ENCODE results near the gene UHRF1.

The UHRF1 gene

GRCh38 chr19:4911786-4912672 lies 2.7 kb downstream of the UHRF1 start:
- peak overlapping the region; percentile 19 to 51 for H3K4me3 ChIP-seq (ENCODE audit: low read length in 2 of 2)
- no peak overlapping the region for H3K27ac ChIP-seq (ENCODE audit: low read depth in 2 of 2, low read length in 2 of 2)
- H3K4me1 ChIP-seq (ENCODE audit: control insufficient read depth in 2 of 2, insufficient read depth in 2 of 2, low read length in 2 of 2) = peaks cover 26 to 31% of the 10 kb centered on the region in 2 donors
- H3K9ac ChIP-seq (ENCODE audit: low read depth in 1 of 2, low read length in 2 of 2) = peak overlapping the region; percentile 28 to 56
- H3K27me3 ChIP-seq (ENCODE audit: control insufficient read depth in 2 of 2, insufficient read depth in 2 of 2, low read length in 2 of 2) = no peaks in the 10 kb centered on the region
- no peaks in the 10 kb centered on the region for H3K36me3 ChIP-seq (ENCODE audit: control insufficient read depth in 2 of 2, insufficient read depth in 2 of 2, low read length in 2 of 2)
- no peaks in the 10 kb centered on the region for H3K9me3 ChIP-seq (ENCODE audit: control insufficient read depth in 2 of 2, low read length in 2 of 2)

- Histone ChIP-seq H3K36me3 (ENCODE audit: control insufficient read depth in 2 of 2, insufficient read depth in 2 of 2, low read length in 2 of 2) (no peaks in the 10 kb centered on the region), H3K4me3 (ENCODE audit: low read length in 2 of 2) (peak overlapping the region in 1 of 2 donors; percentile 57), H3K9me3 (ENCODE audit: control insufficient read depth in 2 of 2, low read length in 2 of 2) (no peaks in the 10 kb centered on the region), H3K27ac (ENCODE audit: low read depth in 2 of 2, low read length in 2 of 2) (peak overlapping the region in 1 of 2 donors; percentile 68), H3K9ac (ENCODE audit: low read depth in 1 of 2, low read length in 2 of 2) (no peak overlapping the region), H3K27me3 (ENCODE audit: control insufficient read depth in 2 of 2, insufficient read depth in 2 of 2, low read length in 2 of 2) (no peaks in the 10 kb centered on the region), H3K4me1 (ENCODE audit: control insufficient read depth in 2 of 2, insufficient read depth in 2 of 2, low read length in 2 of 2) (peaks cover 26 to 31% of the 10 kb centered on the region in 2 donors)
These were observed 4.9 kb downstream of the UHRF1 start for GRCh38 chr19:4913996-4914735.

- Histone ChIP-seq H3K36me3 (ENCODE audit: control insufficient read depth in 2 of 2, insufficient read depth in 2 of 2, low read length in 2 of 2) (no peaks in the 10 kb centered on the region), H3K9ac (ENCODE audit: low read depth in 1 of 2, low read length in 2 of 2) (peak overlapping the region; percentile 2 to 34), H3K4me1 (ENCODE audit: control insufficient read depth in 2 of 2, insufficient read depth in 2 of 2, low read length in 2 of 2) (peaks cover 26 to 31% of the 10 kb centered on the region in 2 donors), H3K27ac (ENCODE audit: low read depth in 2 of 2, low read length in 2 of 2) (peak overlapping the region; percentile 46 to 68), H3K27me3 (ENCODE audit: control insufficient read depth in 2 of 2, insufficient read depth in 2 of 2, low read length in 2 of 2) (no peaks in the 10 kb centered on the region), H3K4me3 (ENCODE audit: low read length in 2 of 2) (peak overlapping the region; percentile 31 to 57), H3K9me3 (ENCODE audit: control insufficient read depth in 2 of 2, low read length in 2 of 2) (no peaks in the 10 kb centered on the region)
These were observed 5.6 kb downstream of the UHRF1 start for GRCh38 chr19:4914736-4915501.

GRCh38 chr19:4916292-4917082 lies 7.2 kb downstream of the UHRF1 start:
- Histone ChIP-seq H3K4me3 (ENCODE audit: low read length in 2 of 2) (peak overlapping the region; percentile 22 to 57), H3K27ac (ENCODE audit: low read depth in 2 of 2, low read length in 2 of 2) (peak overlapping the region; percentile 46 to 58), H3K9ac (ENCODE audit: low read depth in 1 of 2, low read length in 2 of 2) (peak overlapping the region; percentile 49 to 68), H3K9me3 (ENCODE audit: control insufficient read depth in 2 of 2, low read length in 2 of 2) (no peaks in the 10 kb centered on the region), H3K27me3 (ENCODE audit: control insufficient read depth in 2 of 2, insufficient read depth in 2 of 2, low read length in 2 of 2) (no peaks in the 10 kb centered on the region), H3K36me3 (ENCODE audit: control insufficient read depth in 2 of 2, insufficient read depth in 2 of 2, low read length in 2 of 2) (no peaks in the 10 kb centered on the region), H3K4me1 (ENCODE audit: control insufficient read depth in 2 of 2, insufficient read depth in 2 of 2, low read length in 2 of 2) (peaks cover 16 to 20% of the 10 kb centered on the region in 2 donors)

GRCh38 chr19:4922530-4923275 lies 13.4 kb downstream of the UHRF1 start:
- no peaks in the 10 kb centered on the region for H3K36me3 ChIP-seq (ENCODE audit: control insufficient read depth in 2 of 2, insufficient read depth in 2 of 2, low read length in 2 of 2)

GRCh38 chr19:4923276-4923747 lies 14.0 kb downstream of the UHRF1 start:
- no peak overlapping the region for H3K27ac ChIP-seq (ENCODE audit: low read depth in 2 of 2, low read length in 2 of 2)
- H3K4me1 ChIP-seq (ENCODE audit: control insufficient read depth in 2 of 2, insufficient read depth in 2 of 2, low read length in 2 of 2) = no peaks in the 10 kb centered on the region
- no peak overlapping the region for H3K9ac ChIP-seq (ENCODE audit: low read depth in 1 of 2, low read length in 2 of 2)
- no peaks in the 10 kb centered on the region for H3K36me3 ChIP-seq (ENCODE audit: control insufficient read depth in 2 of 2, insufficient read depth in 2 of 2, low read length in 2 of 2)
- no peaks in the 10 kb centered on the region for H3K27me3 ChIP-seq (ENCODE audit: control insufficient read depth in 2 of 2, insufficient read depth in 2 of 2, low read length in 2 of 2)
- no peaks in the 10 kb centered on the region for H3K9me3 ChIP-seq (ENCODE audit: control insufficient read depth in 2 of 2, low read length in 2 of 2)
- no peak overlapping the region for H3K4me3 ChIP-seq (ENCODE audit: low read length in 2 of 2)

More at GRCh38 chr19:4922530-4923275, 13.4 kb downstream of the UHRF1 start:
- Histone ChIP-seq H3K4me1 (ENCODE audit: control insufficient read depth in 2 of 2, insufficient read depth in 2 of 2, low read length in 2 of 2) (no peaks in the 10 kb centered on the region), H3K9me3 (ENCODE audit: control insufficient read depth in 2 of 2, low read length in 2 of 2) (no peaks in the 10 kb centered on the region), H3K27me3 (ENCODE audit: control insufficient read depth in 2 of 2, insufficient read depth in 2 of 2, low read length in 2 of 2) (no peaks in the 10 kb centered on the region), H3K4me3 (ENCODE audit: low read length in 2 of 2) (no peak overlapping the region), H3K9ac (ENCODE audit: low read depth in 1 of 2, low read length in 2 of 2) (no peak overlapping the region), H3K27ac (ENCODE audit: low read depth in 2 of 2, low read length in 2 of 2) (no peak overlapping the region)

- Histone ChIP-seq H3K9me3 (ENCODE audit: control insufficient read depth in 2 of 2, low read length in 2 of 2) (no peaks in the 10 kb centered on the region), H3K9ac (ENCODE audit: low read depth in 1 of 2, low read length in 2 of 2) (no peak overlapping the region), H3K27me3 (ENCODE audit: control insufficient read depth in 2 of 2, insufficient read depth in 2 of 2, low read length in 2 of 2) (no peaks in the 10 kb centered on the region), H3K27ac (ENCODE audit: low read depth in 2 of 2, low read length in 2 of 2) (no peak overlapping the region), H3K4me1 (ENCODE audit: control insufficient read depth in 2 of 2, insufficient read depth in 2 of 2, low read length in 2 of 2) (no peaks in the 10 kb centered on the region), H3K4me3 (ENCODE audit: low read length in 2 of 2) (no peak overlapping the region), H3K36me3 (ENCODE audit: control insufficient read depth in 2 of 2, insufficient read depth in 2 of 2, low read length in 2 of 2) (no peaks in the 10 kb centered on the region)
These were observed 19.9 kb downstream of the UHRF1 start for GRCh38 chr19:4929186-4929585.

- Histone ChIP-seq H3K9me3 (ENCODE audit: control insufficient read depth in 2 of 2, low read length in 2 of 2) (no peaks in the 10 kb centered on the region), H3K36me3 (ENCODE audit: control insufficient read depth in 2 of 2, insufficient read depth in 2 of 2, low read length in 2 of 2) (no peaks in the 10 kb centered on the region), H3K4me1 (ENCODE audit: control insufficient read depth in 2 of 2, insufficient read depth in 2 of 2, low read length in 2 of 2) (no peaks in the 10 kb centered on the region), H3K27me3 (ENCODE audit: control insufficient read depth in 2 of 2, insufficient read depth in 2 of 2, low read length in 2 of 2) (no peaks in the 10 kb centered on the region), H3K4me3 (ENCODE audit: low read length in 2 of 2) (no peak overlapping the region), H3K27ac (ENCODE audit: low read depth in 2 of 2, low read length in 2 of 2) (no peak overlapping the region), H3K9ac (ENCODE audit: low read depth in 1 of 2, low read length in 2 of 2) (no peak overlapping the region)
These were observed 21.4 kb downstream of the UHRF1 start for GRCh38 chr19:4930664-4931063.

GRCh38 chr19:4932711-4933110 lies 23.4 kb downstream of the UHRF1 start:
- H3K4me1 ChIP-seq (ENCODE audit: control insufficient read depth in 2 of 2, insufficient read depth in 2 of 2, low read length in 2 of 2) = no peaks in the 10 kb centered on the region
- H3K4me3 ChIP-seq (ENCODE audit: low read length in 2 of 2) = no peak overlapping the region
- H3K9me3 ChIP-seq (ENCODE audit: control insufficient read depth in 2 of 2, low read length in 2 of 2) = no peaks in the 10 kb centered on the region
- no peaks in the 10 kb centered on the region for H3K27me3 ChIP-seq (ENCODE audit: control insufficient read depth in 2 of 2, insufficient read depth in 2 of 2, low read length in 2 of 2)
- H3K36me3 ChIP-seq (ENCODE audit: control insufficient read depth in 2 of 2, insufficient read depth in 2 of 2, low read length in 2 of 2) = no peaks in the 10 kb centered on the region
- no peak overlapping the region for H3K27ac ChIP-seq (ENCODE audit: low read depth in 2 of 2, low read length in 2 of 2)
- H3K9ac ChIP-seq (ENCODE audit: low read depth in 1 of 2, low read length in 2 of 2) = no peak overlapping the region

All from mucosa of rectum (tissue), 2 donors.